Colonic mucosa (tissue), 4 donors: ENCODE results near the gene ASB5. TPM values are rescaled to one million over a fixed set of nuclear protein-coding genes. Genes with fewer than 3 reads are reported as not detected.
A peak's percentile ranks its signal among the peaks of the same experiment; 100 is the strongest.

ENCODE experiments used
- DNase-seq: peaks from one replicate; pipeline ENCODE4 v3.0.0-alpha.2; 2020
- H3K27ac ChIP-seq: fragments of 200-600 bp; one replicate; pipeline ENCODE4 v1.8.0; 2021
- H3K27me3 ChIP-seq: fragments of 200-600 bp; one replicate; pipeline ENCODE4 v1.8.0; 2021
- H3K36me3 ChIP-seq: fragments of 200-600 bp; one replicate; pipeline ENCODE4 v1.8.0; 2021
- H3K4me1 ChIP-seq: fragments of 200-600 bp; one replicate; pipeline ENCODE4 v1.8.0; 2021; ENCODE audit warnings: mild to moderate bottlenecking
- H3K4me3 ChIP-seq: fragments of 200-600 bp; one replicate; pipeline ENCODE4 v1.8.0; 2021
- H3K9ac ChIP-seq, 2 donors: one replicate each; pipeline ENCODE4 v1.7.0; 2013; ENCODE audit warnings: control low read depth in 2 of 2, low read depth in 2 of 2, low read length in 2 of 2
- H3K9me3 ChIP-seq: fragments of 200-600 bp; one replicate; pipeline ENCODE4 v1.8.0; 2021
- CTCF ChIP-seq: fragments of 200-600 bp; IDR thresholded peaks from one replicate; pipeline ENCODE4 v1.8.0; 2022; ENCODE audit warnings: antibody characterized with exemption, mild to moderate bottlenecking
- intact Hi-C: fragments of 100-400 bp; cut with DNase I; formaldehyde crosslinking; loops from one replicate; pipeline ENCODE4 v1.14.1; 2022
- total RNA-seq, 2 donors: library from RNA; stranded (reverse); fragmentation: NEBNext Ultra II Directional in 1 of 2; extraction: Animal tissue kit (Norgen Biotek cat#: 25700) in 1 of 2; gene quantifications; one replicate each; pipeline ENCODE4 v1.2.1, GENCODE V29; 2021
- donor health status: healthy.
- donor health status: DM: no; HTN: no; CAD: no.
- donor health status: DM: no; HTN: no; CAD: no.

The ASB5 gene
- total RNA-seq, 2 donors from 2014 or later, result 1.7 TPM; not detected in 1

DNA sequence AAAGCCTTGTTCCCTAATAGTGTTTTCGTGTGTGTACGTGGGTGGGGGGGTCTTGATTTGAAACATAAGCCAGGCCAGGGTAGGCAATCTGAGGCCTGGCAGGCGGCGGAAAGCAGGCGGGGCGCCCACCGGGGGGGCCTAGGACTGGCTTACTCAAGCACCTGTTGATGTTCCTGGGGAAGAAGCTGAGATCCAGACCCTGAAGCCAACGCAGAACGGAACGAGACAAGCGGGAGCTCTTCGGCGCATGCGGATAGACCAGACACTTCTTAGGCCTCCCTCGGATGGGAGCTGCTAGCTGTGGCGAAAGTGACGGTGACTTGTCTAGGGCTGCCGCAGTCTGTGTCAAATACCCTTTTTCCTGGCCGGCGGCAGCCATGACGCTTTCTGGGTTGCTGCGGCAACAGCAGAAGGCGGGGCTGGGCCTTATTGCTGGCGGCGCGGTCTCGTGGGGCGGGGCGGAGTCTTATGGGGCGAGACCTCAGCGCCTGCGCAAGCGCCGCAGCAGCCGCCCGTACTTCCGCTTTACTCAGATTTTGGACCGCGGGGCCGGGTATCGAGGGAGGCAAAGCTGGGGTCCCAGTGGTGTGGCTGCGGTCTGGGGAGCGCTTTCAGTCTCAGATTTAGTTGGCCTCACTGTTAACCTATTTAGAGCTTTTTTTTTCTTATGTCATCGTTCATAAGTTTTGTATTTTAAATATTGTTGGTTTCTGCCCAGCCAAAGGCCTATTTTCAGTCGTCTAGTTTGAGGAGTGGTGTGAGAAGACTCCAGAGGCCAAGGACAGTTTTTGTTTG, 73.6 kb downstream of the ASB5 start, which contains the start of gene SPATA4:
SPATA4 (minus strand) TSS at position 402 of the 795 bp plus-strand sequence; CDS start at position 379, 23 bp downstream.
- H3K4me3 ChIP-seq, result peak within 1 kb of the TSS; percentile 46
- TF ChIP-seq CTCF, result no peak
- no peaks in the 10 kb centered on the region for H3K9me3 ChIP-seq
- no peaks in the 10 kb centered on the region for H3K27me3 ChIP-seq
- H3K9ac ChIP-seq, result peak within 1 kb of the TSS; percentile 61 to 70
- DNase-seq, result peak; percentile 94
- H3K36me3 ChIP-seq, result no peaks in the 10 kb centered on the region
- peak within 1 kb of the TSS; percentile 14 for H3K27ac ChIP-seq
- no peaks in the 10 kb centered on the region for H3K4me1 ChIP-seq
- intact Hi-C loops, result loop anchor here (10.0 kb wide), 1 partner anchor 129 kb away; no protein-coding TSS in a partner anchor

GRCh38 chr4:176193938-176194337, 75.1 kb downstream of the ASB5 start:
- no peaks in the 10 kb centered on the region for H3K27me3 ChIP-seq
- H3K4me3 ChIP-seq, result no peak overlapping the region
- H3K9me3 ChIP-seq, result no peaks in the 10 kb centered on the region
- H3K27ac ChIP-seq, result no peak overlapping the region
- intact Hi-C loops, result loop anchor here (10.0 kb wide), 1 partner anchor 131 kb away; no protein-coding TSS in a partner anchor
- H3K36me3 ChIP-seq, result no peaks in the 10 kb centered on the region
- DNase-seq, result no peak
- no peaks in the 10 kb centered on the region for H3K4me1 ChIP-seq
- no peak overlapping the region for H3K9ac ChIP-seq
- TF ChIP-seq CTCF, result no peak

DNA sequence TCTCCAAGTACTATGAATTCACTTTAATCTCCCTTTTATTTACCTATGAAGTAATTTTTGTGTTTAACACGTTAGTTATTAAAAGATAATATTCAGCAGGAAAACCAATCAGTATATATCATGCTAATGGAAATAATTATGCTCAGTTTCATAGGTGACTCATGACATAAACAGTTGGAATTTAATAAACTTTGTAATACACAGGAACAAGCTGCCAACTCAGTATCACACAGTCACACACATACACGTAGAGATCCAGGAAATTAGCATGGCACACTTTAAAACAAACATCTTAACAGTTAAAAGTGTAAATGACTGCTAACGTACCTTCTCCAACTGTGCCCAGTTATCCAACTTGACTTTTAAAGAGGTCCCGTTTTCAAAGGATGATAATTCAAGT, 75.9 kb downstream of the ASB5 start:
- no peak for TF ChIP-seq CTCF
- Histone ChIP-seq H3K9ac (no peak overlapping the region), H3K4me1 (no peaks in the 10 kb centered on the region), H3K4me3 (no peak overlapping the region), H3K9me3 (no peaks in the 10 kb centered on the region), H3K27me3 (no peaks in the 10 kb centered on the region), H3K36me3 (no peaks in the 10 kb centered on the region), H3K27ac (no peak overlapping the region)
- DNase-seq, result no peak
- intact Hi-C loops, result loop anchor here (10.0 kb wide), 1 partner anchor 132 kb away; no protein-coding TSS in a partner anchor

DNA sequence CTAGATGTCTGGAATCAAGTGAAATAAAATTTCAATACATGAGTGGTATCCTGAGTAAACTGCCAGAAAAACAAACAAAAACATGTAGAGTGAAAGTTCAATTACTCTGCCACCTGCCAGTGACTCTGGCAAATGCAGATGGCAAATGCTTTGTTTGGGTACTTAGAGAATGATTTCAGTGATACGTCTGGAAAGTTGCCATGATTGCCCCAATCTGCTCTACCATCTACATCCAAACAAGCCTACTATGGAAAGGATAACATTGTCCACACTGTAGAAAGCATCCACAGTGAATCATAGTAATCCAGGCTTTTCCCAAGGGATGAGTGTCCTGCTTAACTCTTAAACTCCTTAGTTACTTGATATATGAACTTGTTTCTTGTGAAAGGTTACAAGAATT, 77.0 kb downstream of the ASB5 start:
- intact Hi-C loops, result loop anchor here (10.0 kb wide), 1 partner anchor 133 kb away; no protein-coding TSS in a partner anchor

More for the DNA sequence above, 77.0 kb downstream of the ASB5 start:
- TF ChIP-seq CTCF, result no peak
- Histone ChIP-seq H3K4me3 (no peak overlapping the region), H3K27ac (no peak overlapping the region), H3K27me3 (no peaks in the 10 kb centered on the region), H3K9ac (no peak overlapping the region), H3K4me1 (no peaks in the 10 kb centered on the region), H3K36me3 (no peaks in the 10 kb centered on the region), H3K9me3 (no peaks in the 10 kb centered on the region)
- DNase-seq, result no peak
